Measurements from ENCODE around the gene OARD1. TPM values are rescaled to one million over a fixed set of nuclear protein-coding genes. Genes with fewer than 3 reads are reported as not detected.

The OARD1 gene
- total RNA-seq, 1 donor from 2014 or later, result 24.4 TPM

DNA sequence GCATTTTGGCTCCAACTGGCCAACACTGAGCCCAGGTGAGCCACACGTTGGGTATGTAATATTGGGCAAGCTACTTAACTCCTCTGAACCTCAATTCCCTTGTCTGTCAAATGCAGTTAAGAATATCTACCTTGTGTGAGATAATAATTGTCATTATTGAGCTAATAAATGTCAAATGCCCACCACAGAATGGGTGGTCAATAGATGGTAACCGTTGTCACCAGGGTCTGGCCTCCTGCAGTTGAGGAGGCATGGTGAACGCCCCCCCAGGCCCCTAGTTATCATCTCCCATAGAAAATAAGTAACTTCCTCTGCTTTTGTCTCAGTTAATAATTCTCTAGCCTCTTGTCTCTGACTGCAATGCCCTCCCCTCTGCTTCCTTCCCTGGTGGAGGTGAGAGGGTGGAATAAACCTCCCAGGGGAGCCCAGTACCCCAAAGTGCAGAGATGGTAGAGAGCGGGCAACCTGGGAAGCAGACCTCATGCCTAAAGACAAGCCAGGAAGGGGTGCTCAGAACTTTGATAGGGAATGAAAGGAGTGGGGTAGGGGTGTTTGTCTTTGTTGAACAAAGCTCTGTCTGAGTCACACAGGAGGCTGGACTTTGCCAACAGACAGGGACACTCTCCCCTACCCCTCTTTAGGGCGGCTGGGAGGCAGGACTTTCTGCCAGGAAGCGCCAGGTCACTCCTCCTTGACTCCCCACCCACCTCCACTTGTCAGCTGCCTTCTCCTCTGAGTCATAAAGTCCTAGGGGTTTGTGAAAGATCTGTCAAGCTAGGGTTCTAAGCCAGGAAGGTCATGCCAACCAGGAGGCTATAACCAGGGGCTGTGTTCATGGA is 31.8 kb downstream of the OARD1 start:
- Mint-ChIP-seq H3K36me3 (ENCODE audit: unreplicated experiment) (no peaks in the 10 kb centered on the region), H3K27ac (ENCODE audit: unreplicated experiment) (no peak overlapping the region), H3K9me3 (ENCODE audit: unreplicated experiment) (no peaks in the 10 kb centered on the region), H3K4me3 (ENCODE audit: unreplicated experiment) (no peak overlapping the region), H3K4me1 (ENCODE audit: low read depth, unreplicated experiment) (no peaks in the 10 kb centered on the region), H3K27me3 (ENCODE audit: unreplicated experiment) (no peaks in the 10 kb centered on the region)
- no peak for DNase-seq
- TF ChIP-seq, protein P1, sequence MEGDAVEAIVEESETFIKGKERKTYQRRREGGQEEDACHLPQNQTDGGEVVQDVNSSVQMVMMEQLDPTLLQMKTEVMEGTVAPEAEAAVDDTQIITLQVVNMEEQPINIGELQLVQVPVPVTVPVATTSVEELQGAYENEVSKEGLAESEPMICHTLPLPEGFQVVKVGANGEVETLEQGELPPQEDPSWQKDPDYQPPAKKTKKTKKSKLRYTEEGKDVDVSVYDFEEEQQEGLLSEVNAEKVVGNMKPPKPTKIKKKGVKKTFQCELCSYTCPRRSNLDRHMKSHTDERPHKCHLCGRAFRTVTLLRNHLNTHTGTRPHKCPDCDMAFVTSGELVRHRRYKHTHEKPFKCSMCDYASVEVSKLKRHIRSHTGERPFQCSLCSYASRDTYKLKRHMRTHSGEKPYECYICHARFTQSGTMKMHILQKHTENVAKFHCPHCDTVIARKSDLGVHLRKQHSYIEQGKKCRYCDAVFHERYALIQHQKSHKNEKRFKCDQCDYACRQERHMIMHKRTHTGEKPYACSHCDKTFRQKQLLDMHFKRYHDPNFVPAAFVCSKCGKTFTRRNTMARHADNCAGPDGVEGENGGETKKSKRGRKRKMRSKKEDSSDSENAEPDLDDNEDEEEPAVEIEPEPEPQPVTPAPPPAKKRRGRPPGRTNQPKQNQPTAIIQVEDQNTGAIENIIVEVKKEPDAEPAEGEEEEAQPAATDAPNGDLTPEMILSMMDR (IDR thresholded peaks at IDR 0.05; ENCODE audit: partially characterized antibody, unreplicated experiment), result no peak

DNA sequence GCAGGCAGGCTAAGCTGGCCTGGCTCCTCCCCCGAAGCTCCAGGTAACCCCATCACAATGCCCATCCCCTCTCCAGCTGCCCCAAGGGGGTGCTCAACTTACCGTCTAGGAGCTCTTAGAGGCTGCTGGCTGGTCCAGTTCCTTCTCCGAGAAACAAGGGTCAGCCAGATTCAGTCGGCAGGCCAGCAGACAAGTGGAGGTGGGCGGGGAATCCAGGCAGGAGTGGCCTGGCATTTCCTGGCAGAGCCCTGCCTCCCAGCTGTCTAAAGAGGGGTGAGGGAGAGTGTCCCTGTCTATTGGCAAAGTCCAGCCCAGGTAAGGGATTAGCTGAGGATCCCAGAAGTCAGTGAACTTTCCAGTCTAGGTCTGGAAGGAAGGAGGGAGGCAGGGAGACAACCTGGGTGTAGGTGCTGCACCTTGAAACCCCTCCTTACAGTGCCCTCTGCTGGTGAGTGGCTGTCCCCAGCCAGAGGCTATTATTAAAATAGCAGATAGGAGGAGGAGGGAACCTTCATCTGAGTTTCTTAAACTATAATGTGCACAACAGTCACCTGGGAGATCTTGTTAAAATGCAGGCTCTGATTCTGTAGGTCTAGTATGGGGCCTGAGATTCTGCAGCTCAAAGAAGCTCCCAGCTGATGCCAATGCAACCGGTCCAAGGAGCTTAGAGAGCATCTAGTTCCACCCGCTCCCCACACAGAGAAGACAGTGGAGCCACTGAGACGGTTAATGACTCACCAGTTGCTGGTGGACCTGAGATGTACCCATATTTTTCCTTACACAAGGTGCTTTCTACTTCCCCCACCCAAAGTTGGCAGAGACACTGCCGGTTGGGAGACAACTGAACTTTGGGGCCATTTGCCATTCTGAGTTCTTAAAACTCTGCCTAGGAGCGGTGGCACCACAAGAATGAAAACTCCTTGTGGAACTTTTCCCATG is 32.8 kb downstream of the OARD1 start, which contains the start of gene UNC5CL:
UNC5CL (minus strand) TSS at position 162 of the 939 bp plus-strand sequence. CDS start 4,147 bp downstream, outside the sequence.
- Mint-ChIP-seq H3K9me3 (ENCODE audit: unreplicated experiment) (no peaks in the 10 kb centered on the region), H3K27ac (ENCODE audit: unreplicated experiment) (no peak within 1 kb of the TSS), H3K27me3 (ENCODE audit: unreplicated experiment) (no peaks in the 10 kb centered on the region), H3K36me3 (ENCODE audit: unreplicated experiment) (no peaks in the 10 kb centered on the region), H3K4me3 (ENCODE audit: unreplicated experiment) (no peak within 1 kb of the TSS), H3K4me1 (ENCODE audit: low read depth, unreplicated experiment) (no peaks in the 10 kb centered on the region)
- peak; percentile 50 for DNase-seq
- TF ChIP-seq, protein P1 (IDR thresholded peaks at IDR 0.05; ENCODE audit: partially characterized antibody, unreplicated experiment), result peak; percentile 63

DNA sequence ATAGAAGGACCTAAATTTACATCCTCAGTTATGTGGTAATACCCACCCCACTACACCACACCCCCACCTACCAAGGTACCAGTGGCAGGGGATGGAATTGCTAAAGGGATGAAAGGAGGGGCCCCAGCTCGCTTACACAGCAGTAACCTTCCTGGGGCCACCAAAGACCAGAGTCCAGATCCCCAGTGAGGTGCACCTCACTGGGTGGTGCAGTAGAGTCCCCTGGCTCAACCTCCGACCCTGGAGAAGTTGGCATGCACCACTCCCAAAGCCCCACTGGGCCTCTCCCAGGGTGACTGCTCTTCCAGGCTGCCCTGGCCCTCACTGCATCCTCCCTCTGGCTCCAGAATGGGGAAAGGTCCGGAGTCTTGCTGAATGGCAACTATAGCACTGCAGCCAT is 34.0 kb downstream of the OARD1 start:
- H3K27me3 Mint-ChIP-seq (ENCODE audit: unreplicated experiment), result peaks cover under 1% of the 10 kb centered on the region
- H3K4me3 Mint-ChIP-seq (ENCODE audit: unreplicated experiment), result no peak overlapping the region
- no peaks in the 10 kb centered on the region for H3K4me1 Mint-ChIP-seq (ENCODE audit: low read depth, unreplicated experiment)
- TF ChIP-seq, protein P1 (IDR thresholded peaks at IDR 0.05; ENCODE audit: partially characterized antibody, unreplicated experiment), result no peak
- no peaks in the 10 kb centered on the region for H3K9me3 Mint-ChIP-seq (ENCODE audit: unreplicated experiment)
- H3K36me3 Mint-ChIP-seq (ENCODE audit: unreplicated experiment), result no peaks in the 10 kb centered on the region
- DNase-seq, result no peak
- H3K27ac Mint-ChIP-seq (ENCODE audit: unreplicated experiment), result no peak overlapping the region

DNA sequence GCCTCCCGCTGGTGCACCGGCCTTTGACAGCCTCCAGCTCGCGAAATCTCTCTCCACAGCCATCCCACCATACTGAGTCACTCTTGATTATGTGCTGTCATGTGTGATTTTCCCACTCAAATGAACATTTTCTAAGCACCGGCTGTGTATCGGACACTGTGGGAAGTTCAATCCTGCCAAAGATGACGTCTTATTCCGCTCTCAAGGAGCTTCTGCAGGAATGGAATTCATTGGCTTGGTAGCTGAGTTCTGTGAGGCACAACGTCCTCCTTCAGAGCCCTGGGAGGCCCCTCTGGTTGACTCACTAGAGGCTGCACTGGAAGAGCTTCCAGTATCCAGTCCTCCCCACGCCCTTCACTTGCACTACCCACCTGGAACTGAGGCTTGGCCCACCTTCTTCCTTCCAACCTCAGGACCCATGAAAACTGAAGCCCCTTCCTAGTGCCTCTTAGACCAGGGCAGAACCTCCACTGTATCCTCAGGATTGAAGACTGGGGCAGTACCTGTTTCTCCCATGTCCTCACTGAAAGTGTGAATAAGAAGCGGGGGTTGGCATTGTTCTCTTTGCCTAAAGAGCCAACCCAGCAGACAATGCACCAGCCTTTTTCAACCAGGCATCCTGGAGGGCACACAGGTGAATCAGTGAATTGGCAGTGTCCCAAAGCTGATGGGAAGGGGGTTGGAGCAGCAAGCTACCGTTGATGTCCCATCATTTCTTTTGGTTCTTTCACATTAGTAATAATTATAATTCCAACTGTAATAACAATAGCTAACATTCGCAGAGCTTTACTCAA is 34.9 kb downstream of the OARD1 start:
- Mint-ChIP-seq H3K4me1 (ENCODE audit: low read depth, unreplicated experiment) (no peaks in the 10 kb centered on the region), H3K36me3 (ENCODE audit: unreplicated experiment) (no peaks in the 10 kb centered on the region), H3K4me3 (ENCODE audit: unreplicated experiment) (no peak overlapping the region), H3K27ac (ENCODE audit: unreplicated experiment) (no peak overlapping the region), H3K9me3 (ENCODE audit: unreplicated experiment) (no peaks in the 10 kb centered on the region), H3K27me3 (ENCODE audit: unreplicated experiment) (peaks cover 2% of the 10 kb centered on the region)
- no peak for DNase-seq
- TF ChIP-seq, protein P1 (IDR thresholded peaks at IDR 0.05; ENCODE audit: partially characterized antibody, unreplicated experiment), result no peak
